ENCODE results near the gene RALGPS1.
A peak's percentile ranks its signal among the peaks of the same experiment; 100 is the strongest.

The RALGPS1 gene

DNA sequence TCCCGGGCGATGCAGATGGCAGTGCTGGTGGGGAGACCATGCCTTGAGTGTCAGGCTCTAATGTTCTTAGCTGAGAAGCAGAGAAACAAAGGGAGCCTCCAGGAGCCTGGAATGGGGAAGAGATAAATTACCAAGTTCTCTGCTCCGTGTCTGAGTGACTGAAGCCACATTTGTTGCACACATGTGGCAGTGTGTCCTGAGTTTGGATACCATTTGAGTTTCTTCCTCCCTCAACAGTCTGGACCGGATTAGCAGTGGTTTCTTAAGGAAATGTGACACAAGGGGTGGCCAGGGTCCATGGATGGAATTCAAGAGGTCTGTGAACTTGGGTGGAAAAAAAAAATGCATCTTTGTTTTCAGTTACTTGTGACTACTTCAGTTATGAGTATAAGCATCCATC lies 299.3 kb downstream of the RALGPS1 start:
- H3K4me2 ChIP-seq (ENCODE audit: low read length) = no peak overlapping the region
- H3K27me3 ChIP-seq (ENCODE audit: low read depth, low read length) = no peaks in the 10 kb centered on the region
- H3K4me1 ChIP-seq (ENCODE audit: low read length) = no peaks in the 10 kb centered on the region
- H3K4me3 ChIP-seq (ENCODE audit: low read length) = no peak overlapping the region
- H3K79me2 ChIP-seq (ENCODE audit: low read length) = no peaks in the 10 kb centered on the region
- no peak overlapping the region for H2AFZ ChIP-seq (ENCODE audit: low read depth, low read length)
- no peaks in the 10 kb centered on the region for H3K9me3 ChIP-seq (ENCODE audit: insufficient read depth, low read length)
- no peaks in the 10 kb centered on the region for H3K36me3 ChIP-seq (replicated peaks; ENCODE audit: low read depth, low read length)
- H3K27ac ChIP-seq (ENCODE audit: low read length) = no peak overlapping the region
- TF ChIP-seq, protein P1, sequence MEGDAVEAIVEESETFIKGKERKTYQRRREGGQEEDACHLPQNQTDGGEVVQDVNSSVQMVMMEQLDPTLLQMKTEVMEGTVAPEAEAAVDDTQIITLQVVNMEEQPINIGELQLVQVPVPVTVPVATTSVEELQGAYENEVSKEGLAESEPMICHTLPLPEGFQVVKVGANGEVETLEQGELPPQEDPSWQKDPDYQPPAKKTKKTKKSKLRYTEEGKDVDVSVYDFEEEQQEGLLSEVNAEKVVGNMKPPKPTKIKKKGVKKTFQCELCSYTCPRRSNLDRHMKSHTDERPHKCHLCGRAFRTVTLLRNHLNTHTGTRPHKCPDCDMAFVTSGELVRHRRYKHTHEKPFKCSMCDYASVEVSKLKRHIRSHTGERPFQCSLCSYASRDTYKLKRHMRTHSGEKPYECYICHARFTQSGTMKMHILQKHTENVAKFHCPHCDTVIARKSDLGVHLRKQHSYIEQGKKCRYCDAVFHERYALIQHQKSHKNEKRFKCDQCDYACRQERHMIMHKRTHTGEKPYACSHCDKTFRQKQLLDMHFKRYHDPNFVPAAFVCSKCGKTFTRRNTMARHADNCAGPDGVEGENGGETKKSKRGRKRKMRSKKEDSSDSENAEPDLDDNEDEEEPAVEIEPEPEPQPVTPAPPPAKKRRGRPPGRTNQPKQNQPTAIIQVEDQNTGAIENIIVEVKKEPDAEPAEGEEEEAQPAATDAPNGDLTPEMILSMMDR (IDR thresholded peaks at IDR 0.05; ENCODE audit: low read depth, low read length) = no peak
- no peak for TF ChIP-seq EZH2phosphoT487 (IDR thresholded peaks at IDR 0.05; ENCODE audit: low read depth)
- no peaks in the 10 kb centered on the region for H4K20me1 ChIP-seq (ENCODE audit: insufficient read depth, low read length)
- H3K9ac ChIP-seq (ENCODE audit: low read length) = no peak overlapping the region

GRCh38 chr9:127214421-127215267 lies 300.1 kb downstream of the RALGPS1 start:
- Histone ChIP-seq H3K9me3 (ENCODE audit: insufficient read depth, low read length) (no peaks in the 10 kb centered on the region), H3K4me2 (ENCODE audit: low read length) (no peak overlapping the region), H3K4me1 (ENCODE audit: low read length) (no peaks in the 10 kb centered on the region), H3K9ac (ENCODE audit: low read length) (no peak overlapping the region), H3K79me2 (ENCODE audit: low read length) (no peaks in the 10 kb centered on the region), H3K4me3 (ENCODE audit: low read length) (no peak overlapping the region), H2AFZ (ENCODE audit: low read depth, low read length) (no peak overlapping the region), H3K27me3 (ENCODE audit: low read depth, low read length) (no peaks in the 10 kb centered on the region), H3K36me3 (replicated peaks; ENCODE audit: low read depth, low read length) (no peaks in the 10 kb centered on the region), H3K27ac (ENCODE audit: low read length) (no peak overlapping the region), H4K20me1 (ENCODE audit: insufficient read depth, low read length) (no peaks in the 10 kb centered on the region)
- no peak for TF ChIP-seq EZH2phosphoT487 (IDR thresholded peaks at IDR 0.05; ENCODE audit: low read depth)
- TF ChIP-seq, protein P1 (IDR thresholded peaks at IDR 0.05; ENCODE audit: low read depth, low read length) = peak; percentile 83

GRCh38 chr9:127215268-127216209 lies 301.0 kb downstream of the RALGPS1 start:
- no peaks in the 10 kb centered on the region for H3K79me2 ChIP-seq (ENCODE audit: low read length)
- no peaks in the 10 kb centered on the region for H4K20me1 ChIP-seq (ENCODE audit: insufficient read depth, low read length)
- no peak overlapping the region for H3K4me3 ChIP-seq (ENCODE audit: low read length)
- TF ChIP-seq, protein P1 (IDR thresholded peaks at IDR 0.05; ENCODE audit: low read depth, low read length) = no peak
- no peak for TF ChIP-seq EZH2phosphoT487 (IDR thresholded peaks at IDR 0.05; ENCODE audit: low read depth)
- no peaks in the 10 kb centered on the region for H3K27me3 ChIP-seq (ENCODE audit: low read depth, low read length)
- no peak overlapping the region for H3K4me2 ChIP-seq (ENCODE audit: low read length)
- H3K36me3 ChIP-seq (replicated peaks; ENCODE audit: low read depth, low read length) = no peaks in the 10 kb centered on the region
- H3K4me1 ChIP-seq (ENCODE audit: low read length) = no peaks in the 10 kb centered on the region
- H3K9ac ChIP-seq (ENCODE audit: low read length) = no peak overlapping the region
- H2AFZ ChIP-seq (ENCODE audit: low read depth, low read length) = no peak overlapping the region
- H3K9me3 ChIP-seq (ENCODE audit: insufficient read depth, low read length) = no peaks in the 10 kb centered on the region
- no peak overlapping the region for H3K27ac ChIP-seq (ENCODE audit: low read length)

All from OCI-LY3 (cell line).